Dedifferentiated amniotic fluid mesenchymal stem cell (primary cell): ENCODE results near the gene CCSER2.
"Not testable (repeated sequence)": the region's sequence is repeated elsewhere in the genome, so short reads cannot be mapped to it uniquely, and the experiment has no call there.

Source experiments
- DNase-seq: peaks from one replicate; pipeline ENCODE4 v3.0.0-alpha.2; 2016; ENCODE audit errors: extremely low spot score

CCSER2 gene

GRCh38 chr10:84522612-84523462, 194.4 kb downstream of the CCSER2 start:
- no peak for DNase-seq

GRCh38 chr10:84523526-84523925, 195.1 kb downstream of the CCSER2 start:
- no peak for DNase-seq

- no peak for DNase-seq
These were observed 196.0 kb downstream of the CCSER2 start for GRCh38 chr10:84524435-84524834.

- no peak for DNase-seq
These were observed 196.9 kb downstream of the CCSER2 start for GRCh38 chr10:84525120-84525806.

- not testable (repeated sequence) for DNase-seq
These were observed 197.4 kb downstream of the CCSER2 start for GRCh38 chr10:84525807-84526182.

GRCh38 chr10:84527386-84527785, 199.0 kb downstream of the CCSER2 start:
- not testable (repeated sequence) for DNase-seq

- not testable (repeated sequence) for DNase-seq
These were observed 200.1 kb downstream of the CCSER2 start for GRCh38 chr10:84528526-84528925.

- no peak for DNase-seq
These were observed 202.4 kb downstream of the CCSER2 start for GRCh38 chr10:84530724-84531325.

- no peak for DNase-seq
These were observed 203.0 kb downstream of the CCSER2 start for GRCh38 chr10:84531396-84531795.

GRCh38 chr10:84534168-84534567, 205.8 kb downstream of the CCSER2 start:
- no peak for DNase-seq

GRCh38 chr10:84537447-84537931, 209.1 kb downstream of the CCSER2 start:
- peak; percentile 66 for DNase-seq

- DNase-seq, result no peak
These were observed 209.6 kb downstream of the CCSER2 start for GRCh38 chr10:84538036-84538435.

- peak; percentile 59 for DNase-seq
These were observed 210.8 kb downstream of the CCSER2 start for GRCh38 chr10:84539216-84539615.

- DNase-seq, result peak; percentile 73
These were observed 211.7 kb downstream of the CCSER2 start for GRCh38 chr10:84540022-84540616.

GRCh38 chr10:84540617-84541288, 212.4 kb downstream of the CCSER2 start:
- peak; percentile 44 for DNase-seq

- DNase-seq, result no peak
These were observed 212.9 kb downstream of the CCSER2 start for GRCh38 chr10:84541289-84541637.

GRCh38 chr10:84542522-84543490, 214.4 kb downstream of the CCSER2 start:
- no peak for DNase-seq

- DNase-seq, result no peak
These were observed 215.6 kb downstream of the CCSER2 start for GRCh38 chr10:84543948-84544347.

- no peak for DNase-seq
These were observed 217.3 kb downstream of the CCSER2 start for GRCh38 chr10:84545651-84546050.

- DNase-seq, result no peak
These were observed 218.2 kb downstream of the CCSER2 start for GRCh38 chr10:84546609-84547008.
